Esophagus (tissue), 2 donors: ENCODE measurements around the gene DNAH11. TPM values are rescaled to one million over a fixed set of nuclear protein-coding genes. Genes with fewer than 3 reads are reported as not detected.

Experiments used
- H3K27ac ChIP-seq, 2 donors: one replicate each; pipeline ENCODE4 v1.5.1; 2013; ENCODE audit warnings: low read depth in 2 of 2, mild to moderate bottlenecking in 2 of 2, inconsistent platforms in 1 of 2, low read length in 1 of 2, moderate library complexity in 1 of 2
- H3K27me3 ChIP-seq, 2 donors: one replicate each; pipeline ENCODE4 v1.6.1; 2013; ENCODE audit warnings: low read length in 2 of 2, control low read depth in 1 of 2, mild to moderate bottlenecking in 1 of 2; ENCODE audit not compliant: insufficient read depth in 2 of 2, control insufficient read depth in 1 of 2
- H3K36me3 ChIP-seq, 2 donors: one replicate each; pipeline ENCODE4 v1.6.1; 2013; ENCODE audit warnings: low read length in 1 of 2; ENCODE audit not compliant: control insufficient read depth in 2 of 2, insufficient read depth in 2 of 2
- H3K4me1 ChIP-seq, 2 donors: one replicate each; pipeline ENCODE4 v1.6.1; 2013; ENCODE audit warnings: low read length in 1 of 2; ENCODE audit not compliant: control insufficient read depth in 2 of 2, insufficient read depth in 2 of 2
- H3K4me3 ChIP-seq, 2 donors: one replicate each; pipeline ENCODE4 v1.5.1; 2013; ENCODE audit warnings: low read length in 2 of 2, mild to moderate bottlenecking in 2 of 2, low read depth in 1 of 2, moderate library complexity in 1 of 2
- H3K9me3 ChIP-seq, 2 donors: one replicate each; pipeline ENCODE4 v1.6.1; 2013; ENCODE audit warnings: mild to moderate bottlenecking in 2 of 2, low read depth in 1 of 2, low read length in 1 of 2, moderate library complexity in 1 of 2; ENCODE audit not compliant: control insufficient read depth in 2 of 2, insufficient read depth in 1 of 2
- WGBS, 2 donors: extraction: QIAGEN DNeasy Blood & Tissue Kit; methylation state at CpG; one replicate each; pipeline ENCODE4 v1.1.7; 2013; 5-methylcytosine and 5-hydroxymethylcytosine counted together
- polyA plus RNA-seq, 2 donors: library from polyadenylated mRNA; stranded (reverse); fragments of 200-250 nt; gene quantifications; one replicate each; pipeline ENCODE4 v1.2.3, GENCODE V29; 2013
- donor health status: healthy with polysubstance abuse.
- donor health status: Bipolar disorder and iron deficiency.

The DNAH11 gene
- polyA plus RNA-seq, 2 donors = 0.51 to 1.6 TPM

- no peaks in the 10 kb centered on the region for H3K4me1 ChIP-seq
- H3K27ac ChIP-seq = no peak overlapping the region
- no peaks in the 10 kb centered on the region for H3K27me3 ChIP-seq
- H3K9me3 ChIP-seq = no peaks in the 10 kb centered on the region
- H3K36me3 ChIP-seq = no peaks in the 10 kb centered on the region
- H3K4me3 ChIP-seq = no peak overlapping the region
These were observed 392.0 kb downstream of the DNAH11 start for GRCh38 chr7:21934808-21935207.

GRCh38 chr7:21938463-21938862 lies 395.6 kb downstream of the DNAH11 start:
- no peak overlapping the region for H3K27ac ChIP-seq
- H3K27me3 ChIP-seq = no peaks in the 10 kb centered on the region
- no peaks in the 10 kb centered on the region for H3K4me1 ChIP-seq
- H3K9me3 ChIP-seq = no peaks in the 10 kb centered on the region
- H3K4me3 ChIP-seq = no peak overlapping the region
- WGBS, 2 donors = 72 to 73% methylated on average over 2 of the region's 2 CpGs
- no peaks in the 10 kb centered on the region for H3K36me3 ChIP-seq

GRCh38 chr7:21939136-21939857 lies 396.5 kb downstream of the DNAH11 start:
- no peaks in the 10 kb centered on the region for H3K9me3 ChIP-seq
- no peaks in the 10 kb centered on the region for H3K27me3 ChIP-seq
- no peaks in the 10 kb centered on the region for H3K4me1 ChIP-seq
- WGBS, 2 donors = 36 to 48% methylated on average over 4 of the region's 4 CpGs
- H3K36me3 ChIP-seq = no peaks in the 10 kb centered on the region
- H3K4me3 ChIP-seq = no peak overlapping the region
- no peak overlapping the region for H3K27ac ChIP-seq

- H3K27ac ChIP-seq = no peak overlapping the region
- H3K4me1 ChIP-seq = no peaks in the 10 kb centered on the region
- no peak overlapping the region for H3K4me3 ChIP-seq
- no peaks in the 10 kb centered on the region for H3K27me3 ChIP-seq
- no peaks in the 10 kb centered on the region for H3K9me3 ChIP-seq
- no peaks in the 10 kb centered on the region for H3K36me3 ChIP-seq
- WGBS, 2 donors = 87 to 88% methylated on average over 3 of the region's 3 CpGs
These were observed 397.1 kb downstream of the DNAH11 start for GRCh38 chr7:21939858-21940372.

- no peak overlapping the region for H3K4me3 ChIP-seq
- no peaks in the 10 kb centered on the region for H3K9me3 ChIP-seq
- 56% methylated on average over 3 of the region's 3 CpGs for WGBS, 2 donors
- no peaks in the 10 kb centered on the region for H3K27me3 ChIP-seq
- H3K27ac ChIP-seq = no peak overlapping the region
- H3K4me1 ChIP-seq = peaks cover 3 to 4% of the 10 kb centered on the region in 2 donors
- H3K36me3 ChIP-seq = no peaks in the 10 kb centered on the region
These were observed 398.8 kb downstream of the DNAH11 start for GRCh38 chr7:21941611-21942141.

- no peaks in the 10 kb centered on the region for H3K36me3 ChIP-seq
- H3K27me3 ChIP-seq = no peaks in the 10 kb centered on the region
- peaks cover 3 to 4% of the 10 kb centered on the region in 2 donors for H3K4me1 ChIP-seq
- no peaks in the 10 kb centered on the region for H3K9me3 ChIP-seq
- H3K27ac ChIP-seq = no peak overlapping the region
- WGBS, 2 donors = 70 to 79% methylated on average over 6 of the region's 6 CpGs
- H3K4me3 ChIP-seq = no peak overlapping the region
These were observed 400.1 kb downstream of the DNAH11 start for GRCh38 chr7:21942955-21943354.

- 89 to 92% methylated on average over 5 of the region's 5 CpGs for WGBS, 2 donors
- Histone ChIP-seq H3K36me3 (no peaks in the 10 kb centered on the region), H3K27me3 (no peaks in the 10 kb centered on the region), H3K9me3 (no peaks in the 10 kb centered on the region), H3K4me3 (no peak overlapping the region), H3K27ac (no peak overlapping the region), H3K4me1 (peaks cover 3 to 4% of the 10 kb centered on the region in 2 donors)
These were observed 400.6 kb downstream of the DNAH11 start for GRCh38 chr7:21943436-21943835.

- WGBS, 2 donors = 1% methylated on average over 34 of the region's 34 CpGs
- peak overlapping the region; percentile 67 to 70 for H3K4me3 ChIP-seq
- peak overlapping the region; percentile 74 to 87 for H3K27ac ChIP-seq
- no peaks in the 10 kb centered on the region for H3K9me3 ChIP-seq
- no peaks in the 10 kb centered on the region for H3K27me3 ChIP-seq
- peaks cover 3 to 4% of the 10 kb centered on the region in 2 donors for H3K4me1 ChIP-seq
- H3K36me3 ChIP-seq = no peaks in the 10 kb centered on the region
These were observed 402.0 kb downstream of the DNAH11 start for GRCh38 chr7:21944616-21945453.

GRCh38 chr7:21945454-21946221 lies 402.8 kb downstream of the DNAH11 start, which contains the start of gene CDCA7L:
TSS of gene CDCA7L (minus strand) at chr7:21945899. CDS start at chr7:21945804, 95 bp downstream.
- Histone ChIP-seq H3K27me3 (no peaks in the 10 kb centered on the region), H3K4me1 (peaks cover 3 to 4% of the 10 kb centered on the region in 2 donors), H3K27ac (peak within 1 kb of the TSS; percentile 74 to 87), H3K4me3 (peak within 1 kb of the TSS; percentile 67 to 70), H3K36me3 (no peaks in the 10 kb centered on the region), H3K9me3 (no peaks in the 10 kb centered on the region)
- 0 to 1% methylated on average over 68 to 83 of the region's 83 CpGs for WGBS, 2 donors
